ENCODE results near the gene FAM90A1.
"Not testable (repeated sequence)": the region's sequence is repeated elsewhere in the genome, so short reads cannot be mapped to it uniquely, and the experiment has no call there.

FAM90A1 gene

GRCh38 chr12:8241917-8242621, 14.7 kb upstream of the FAM90A1 start:
- DNase-seq = peak; percentile 50
- H3K27ac Mint-ChIP-seq = peak overlapping the region; percentile 86
- H3K27me3 Mint-ChIP-seq = not testable (repeated sequence)

GRCh38 chr12:8240340-8241114, 13.1 kb upstream of the FAM90A1 start:
- not testable (repeated sequence) for H3K4me3 Mint-ChIP-seq; H3K36me3 Mint-ChIP-seq; H3K27ac Mint-ChIP-seq; H3K27me3 Mint-ChIP-seq; DNase-seq; ATAC-seq (replicated peaks); H3K9me3 Mint-ChIP-seq
- peaks cover 15 to 19% of the 10 kb centered on the region in 2 donors for H3K4me1 Mint-ChIP-seq

More at GRCh38 chr12:8241917-8242621, 14.7 kb upstream of the FAM90A1 start:
- not testable (repeated sequence) for H3K9me3 Mint-ChIP-seq; ATAC-seq (replicated peaks); H3K36me3 Mint-ChIP-seq
- Mint-ChIP-seq H3K4me3 (peak overlapping the region; percentile 91 to 96), H3K4me1 (peaks cover 15 to 19% of the 10 kb centered on the region in 2 donors)

- H3K4me3 Mint-ChIP-seq; H3K27me3 Mint-ChIP-seq; H3K27ac Mint-ChIP-seq; DNase-seq; ATAC-seq (replicated peaks); H3K9me3 Mint-ChIP-seq; H3K36me3 Mint-ChIP-seq: not testable (repeated sequence)
- H3K4me1 Mint-ChIP-seq = peaks cover 11 to 12% of the 10 kb centered on the region in 2 donors
Observed at GRCh38 chr12:8237031-8237430, 9.6 kb upstream of the FAM90A1 start.

- not testable (repeated sequence) for DNase-seq; H3K4me3 Mint-ChIP-seq; H3K9me3 Mint-ChIP-seq; ATAC-seq (replicated peaks); H3K36me3 Mint-ChIP-seq; H3K27ac Mint-ChIP-seq; H3K27me3 Mint-ChIP-seq
- H3K4me1 Mint-ChIP-seq = peaks cover 12 to 15% of the 10 kb centered on the region in 2 donors
Observed at GRCh38 chr12:8235316-8236157, 8.1 kb upstream of the FAM90A1 start.

GRCh38 chr12:8234746-8235145, 7.3 kb upstream of the FAM90A1 start:
- H3K9me3 Mint-ChIP-seq, H3K36me3 Mint-ChIP-seq: not testable (repeated sequence)
- peaks cover 12 to 16% of the 10 kb centered on the region in 2 donors for H3K4me1 Mint-ChIP-seq

GRCh38 chr12:8233935-8234495, 6.6 kb upstream of the FAM90A1 start:
- not testable (repeated sequence) for DNase-seq; ATAC-seq (replicated peaks); H3K4me3 Mint-ChIP-seq; H3K27ac Mint-ChIP-seq; H3K9me3 Mint-ChIP-seq; H3K36me3 Mint-ChIP-seq; H3K27me3 Mint-ChIP-seq
- H3K4me1 Mint-ChIP-seq = peaks cover 12 to 16% of the 10 kb centered on the region in 2 donors

More at GRCh38 chr12:8234746-8235145, 7.3 kb upstream of the FAM90A1 start:
- ATAC-seq (replicated peaks); DNase-seq; H3K27me3 Mint-ChIP-seq; H3K4me3 Mint-ChIP-seq; H3K27ac Mint-ChIP-seq: not testable (repeated sequence)

GRCh38 chr12:8233300-8233855, 6.0 kb upstream of the FAM90A1 start:
- H3K4me1 Mint-ChIP-seq = peaks cover 12 to 16% of the 10 kb centered on the region in 2 donors
- ATAC-seq (replicated peaks); H3K36me3 Mint-ChIP-seq; DNase-seq; H3K27ac Mint-ChIP-seq; H3K4me3 Mint-ChIP-seq; H3K9me3 Mint-ChIP-seq; H3K27me3 Mint-ChIP-seq: not testable (repeated sequence)

GRCh38 chr12:8231666-8232608, 4.5 kb upstream of the FAM90A1 start:
- H3K9me3 Mint-ChIP-seq; H3K36me3 Mint-ChIP-seq; H3K4me3 Mint-ChIP-seq; ATAC-seq (replicated peaks); H3K27ac Mint-ChIP-seq; H3K27me3 Mint-ChIP-seq: not testable (repeated sequence)
- DNase-seq = peak; percentile 68
- H3K4me1 Mint-ChIP-seq = peaks cover 17 to 23% of the 10 kb centered on the region in 2 donors

GRCh38 chr12:8231049-8231448, 3.6 kb upstream of the FAM90A1 start:
- H3K9me3 Mint-ChIP-seq; H3K4me3 Mint-ChIP-seq; H3K27me3 Mint-ChIP-seq; ATAC-seq (replicated peaks); DNase-seq; H3K36me3 Mint-ChIP-seq: not testable (repeated sequence)
- H3K4me1 Mint-ChIP-seq = peaks cover 18 to 29% of the 10 kb centered on the region in 2 donors
- peak overlapping the region; percentile 14 for H3K27ac Mint-ChIP-seq

- H3K36me3 Mint-ChIP-seq; H3K27me3 Mint-ChIP-seq; H3K4me3 Mint-ChIP-seq; ATAC-seq (replicated peaks); DNase-seq; H3K27ac Mint-ChIP-seq; H3K9me3 Mint-ChIP-seq: not testable (repeated sequence)
- peaks cover 18 to 30% of the 10 kb centered on the region in 2 donors for H3K4me1 Mint-ChIP-seq
Observed at GRCh38 chr12:8229486-8229885, 2.1 kb upstream of the FAM90A1 start.

GRCh38 chr12:8228607-8229006, 1.2 kb upstream of the FAM90A1 start:
- not testable (repeated sequence) for H3K36me3 Mint-ChIP-seq; H3K27ac Mint-ChIP-seq; H3K27me3 Mint-ChIP-seq; ATAC-seq (replicated peaks); H3K9me3 Mint-ChIP-seq; DNase-seq; H3K4me3 Mint-ChIP-seq
- peaks cover 18 to 30% of the 10 kb centered on the region in 2 donors for H3K4me1 Mint-ChIP-seq

- not testable (repeated sequence) for DNase-seq; H3K36me3 Mint-ChIP-seq; H3K9me3 Mint-ChIP-seq; ATAC-seq (replicated peaks); H3K27me3 Mint-ChIP-seq
- Mint-ChIP-seq H3K4me3 (peak overlapping the region; percentile 88 to 90), H3K4me1 (peaks cover 18 to 28% of the 10 kb centered on the region in 2 donors), H3K27ac (peak overlapping the region; percentile 86)
Observed at GRCh38 chr12:8227732-8228077, 287 bp upstream of the FAM90A1 start.

- Mint-ChIP-seq H3K27me3 (peaks cover 4% of the 10 kb centered on the region in 2 donors), H3K36me3 (peaks cover 0 to 1% of the 10 kb centered on the region in 2 donors), H3K27ac (no peak overlapping the region), H3K4me3 (peak overlapping the region in 1 of 2 donors; percentile 88), H3K9me3 (no peaks in the 10 kb centered on the region), H3K4me1 (peaks cover 6 to 20% of the 10 kb centered on the region in 2 donors)
- ATAC-seq (replicated peaks) (no peak), DNase-seq (no peak)
Observed at GRCh38 chr12:8226355-8226754, 1.1 kb downstream of the FAM90A1 start.
